Measurements from ENCODE around the gene CDR2. TPM values are rescaled to one million over a fixed set of nuclear protein-coding genes. Genes with fewer than 3 reads are reported as not detected.
A peak's percentile ranks its signal among the peaks of the same experiment; 100 is the strongest.

Gene CDR2
- total and polyA plus RNA-seq, 2 of the 13 experiments (the other 11 are each of a cell fraction or from before 2014, with no cell fraction given) = 59.0 to 78.9 TPM

DNA sequence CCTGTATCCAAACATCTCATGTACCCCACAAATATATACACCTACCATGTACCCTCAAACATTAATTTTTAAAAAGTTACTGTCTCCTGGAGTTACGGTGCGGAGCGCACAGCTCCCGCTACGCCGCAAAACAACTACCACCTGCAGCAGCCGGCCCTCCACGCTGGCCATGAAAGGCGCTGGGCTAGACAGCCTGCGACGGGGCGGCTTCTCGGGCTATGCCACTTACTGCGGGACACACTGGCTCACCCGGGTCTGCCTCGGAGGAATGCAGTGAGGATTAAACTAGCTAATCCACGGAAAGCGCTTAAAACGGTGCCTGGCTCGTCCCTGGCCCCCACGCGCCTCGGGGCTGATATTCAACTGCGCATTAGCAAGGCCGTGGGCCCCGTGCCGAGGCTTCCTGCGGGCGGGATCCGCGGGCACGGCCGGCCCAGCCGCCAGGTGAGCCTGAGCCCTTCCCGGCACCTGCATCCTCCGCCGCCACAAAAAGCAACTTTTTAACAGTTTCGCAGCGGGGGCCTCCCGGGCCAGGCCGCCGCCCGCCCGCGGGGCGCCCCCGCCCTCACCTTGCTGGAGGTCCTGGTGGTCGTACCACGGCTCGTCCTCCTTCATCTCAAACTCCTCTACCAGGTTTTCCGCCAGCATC, 633 bp downstream of the CDR2 start (continued):
- TF ChIP-seq, protein P1, sequence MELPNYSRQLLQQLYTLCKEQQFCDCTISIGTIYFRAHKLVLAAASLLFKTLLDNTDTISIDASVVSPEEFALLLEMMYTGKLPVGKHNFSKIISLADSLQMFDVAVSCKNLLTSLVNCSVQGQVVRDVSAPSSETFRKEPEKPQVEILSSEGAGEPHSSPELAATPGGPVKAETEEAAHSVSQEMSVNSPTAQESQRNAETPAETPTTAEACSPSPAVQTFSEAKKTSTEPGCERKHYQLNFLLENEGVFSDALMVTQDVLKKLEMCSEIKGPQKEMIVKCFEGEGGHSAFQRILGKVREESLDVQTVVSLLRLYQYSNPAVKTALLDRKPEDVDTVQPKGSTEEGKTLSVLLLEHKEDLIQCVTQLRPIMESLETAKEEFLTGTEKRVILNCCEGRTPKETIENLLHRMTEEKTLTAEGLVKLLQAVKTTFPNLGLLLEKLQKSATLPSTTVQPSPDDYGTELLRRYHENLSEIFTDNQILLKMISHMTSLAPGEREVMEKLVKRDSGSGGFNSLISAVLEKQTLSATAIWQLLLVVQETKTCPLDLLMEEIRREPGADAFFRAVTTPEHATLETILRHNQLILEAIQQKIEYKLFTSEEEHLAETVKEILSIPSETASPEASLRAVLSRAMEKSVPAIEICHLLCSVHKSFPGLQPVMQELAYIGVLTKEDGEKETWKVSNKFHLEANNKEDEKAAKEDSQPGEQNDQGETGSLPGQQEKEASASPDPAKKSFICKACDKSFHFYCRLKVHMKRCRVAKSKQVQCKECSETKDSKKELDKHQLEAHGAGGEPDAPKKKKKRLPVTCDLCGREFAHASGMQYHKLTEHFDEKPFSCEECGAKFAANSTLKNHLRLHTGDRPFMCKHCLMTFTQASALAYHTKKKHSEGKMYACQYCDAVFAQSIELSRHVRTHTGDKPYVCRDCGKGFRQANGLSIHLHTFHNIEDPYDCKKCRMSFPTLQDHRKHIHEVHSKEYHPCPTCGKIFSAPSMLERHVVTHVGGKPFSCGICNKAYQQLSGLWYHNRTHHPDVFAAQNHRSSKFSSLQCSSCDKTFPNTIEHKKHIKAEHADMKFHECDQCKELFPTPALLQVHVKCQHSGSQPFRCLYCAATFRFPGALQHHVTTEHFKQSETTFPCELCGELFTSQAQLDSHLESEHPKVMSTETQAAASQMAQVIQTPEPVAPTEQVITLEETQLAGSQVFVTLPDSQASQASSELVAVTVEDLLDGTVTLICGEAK (IDR thresholded peaks at IDR 0.05) = no peak
- TF ChIP-seq, protein P1 (CRISPR knock-in tag; IDR thresholded peaks at IDR 0.05) = peak; percentile 67; the same call in 1 of the 2 replicates
- TF ChIP-seq NR1H2 (CRISPR knock-in tag; IDR thresholded peaks at IDR 0.05; ENCODE audit: borderline replicate concordance, low read depth) (no peak), ZNF451 (CRISPR knock-in tag; IDR thresholded peaks at IDR 0.05) (no peak; the same call in 1 of the 2 replicates), KDM4B (CRISPR knock-in tag; IDR thresholded peaks at IDR 0.05) (0 out of 2 replicates have a peak, but pooled peaks have one; percentile 21), MEIS2 (CRISPR knock-in tag; IDR thresholded peaks at IDR 0.05) (peak; percentile 25), ZC3H4 (CRISPR knock-in tag; IDR thresholded peaks at IDR 0.05; ENCODE audit: borderline replicate concordance) (no peak), PAF1 (CRISPR knock-in tag; IDR thresholded peaks at IDR 0.05) (no peak), ZFP90 (CRISPR knock-in tag; IDR thresholded peaks at IDR 0.05; ENCODE audit: borderline replicate concordance) (peak; percentile 60; the same call in 1 of the 2 replicates)
- TF ChIP-seq, protein P2, sequence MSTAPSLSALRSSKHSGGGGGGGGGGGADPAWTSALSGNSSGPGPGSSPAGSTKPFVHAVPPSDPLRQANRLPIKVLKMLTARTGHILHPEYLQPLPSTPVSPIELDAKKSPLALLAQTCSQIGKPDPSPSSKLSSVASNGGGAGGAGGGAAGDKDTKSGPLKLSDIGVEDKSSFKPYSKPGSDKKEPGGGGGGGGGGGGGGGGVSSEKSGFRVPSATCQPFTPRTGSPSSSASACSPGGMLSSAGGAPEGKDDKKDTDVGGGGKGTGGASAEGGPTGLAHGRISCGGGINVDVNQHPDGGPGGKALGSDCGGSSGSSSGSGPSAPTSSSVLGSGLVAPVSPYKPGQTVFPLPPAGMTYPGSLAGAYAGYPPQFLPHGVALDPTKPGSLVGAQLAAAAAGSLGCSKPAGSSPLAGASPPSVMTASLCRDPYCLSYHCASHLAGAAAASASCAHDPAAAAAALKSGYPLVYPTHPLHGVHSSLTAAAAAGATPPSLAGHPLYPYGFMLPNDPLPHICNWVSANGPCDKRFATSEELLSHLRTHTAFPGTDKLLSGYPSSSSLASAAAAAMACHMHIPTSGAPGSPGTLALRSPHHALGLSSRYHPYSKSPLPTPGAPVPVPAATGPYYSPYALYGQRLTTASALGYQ (CRISPR knock-in tag; IDR thresholded peaks at IDR 0.05) = no peak
- TF ChIP-seq, protein P3, sequence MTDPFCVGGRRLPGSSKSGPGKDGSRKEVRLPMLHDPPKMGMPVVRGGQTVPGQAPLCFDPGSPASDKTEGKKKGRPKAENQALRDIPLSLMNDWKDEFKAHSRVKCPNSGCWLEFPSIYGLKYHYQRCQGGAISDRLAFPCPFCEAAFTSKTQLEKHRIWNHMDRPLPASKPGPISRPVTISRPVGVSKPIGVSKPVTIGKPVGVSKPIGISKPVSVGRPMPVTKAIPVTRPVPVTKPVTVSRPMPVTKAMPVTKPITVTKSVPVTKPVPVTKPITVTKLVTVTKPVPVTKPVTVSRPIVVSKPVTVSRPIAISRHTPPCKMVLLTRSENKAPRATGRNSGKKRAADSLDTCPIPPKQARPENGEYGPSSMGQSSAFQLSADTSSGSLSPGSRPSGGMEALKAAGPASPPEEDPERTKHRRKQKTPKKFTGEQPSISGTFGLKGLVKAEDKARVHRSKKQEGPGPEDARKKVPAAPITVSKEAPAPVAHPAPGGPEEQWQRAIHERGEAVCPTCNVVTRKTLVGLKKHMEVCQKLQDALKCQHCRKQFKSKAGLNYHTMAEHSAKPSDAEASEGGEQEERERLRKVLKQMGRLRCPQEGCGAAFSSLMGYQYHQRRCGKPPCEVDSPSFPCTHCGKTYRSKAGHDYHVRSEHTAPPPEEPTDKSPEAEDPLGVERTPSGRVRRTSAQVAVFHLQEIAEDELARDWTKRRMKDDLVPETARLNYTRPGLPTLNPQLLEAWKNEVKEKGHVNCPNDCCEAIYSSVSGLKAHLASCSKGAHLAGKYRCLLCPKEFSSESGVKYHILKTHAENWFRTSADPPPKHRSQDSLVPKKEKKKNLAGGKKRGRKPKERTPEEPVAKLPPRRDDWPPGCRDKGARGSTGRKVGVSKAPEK (CRISPR knock-in tag; IDR thresholded peaks at IDR 0.05; ENCODE audit: borderline replicate concordance) = no peak; the same call in 1 of the 2 replicates
- TF ChIP-seq, protein P4, sequence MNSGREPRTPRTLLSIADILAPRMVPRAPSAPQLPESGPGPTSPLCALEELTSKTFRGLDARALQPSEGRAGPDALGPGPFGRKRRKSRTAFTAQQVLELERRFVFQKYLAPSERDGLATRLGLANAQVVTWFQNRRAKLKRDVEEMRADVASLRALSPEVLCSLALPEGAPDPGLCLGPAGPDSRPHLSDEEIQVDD (CRISPR knock-in tag; IDR thresholded peaks at IDR 0.05; ENCODE audit: borderline replicate concordance) = no peak

All from HepG2 (cell line).